ENCODE data around the gene SIGLEC1. TPM values are rescaled to one million over a fixed set of nuclear protein-coding genes. Genes with fewer than 3 reads are reported as not detected.

SIGLEC1 gene
- total RNA-seq, 2 donors from 2014 or later = 0.08 TPM; not detected in 1

DNA sequence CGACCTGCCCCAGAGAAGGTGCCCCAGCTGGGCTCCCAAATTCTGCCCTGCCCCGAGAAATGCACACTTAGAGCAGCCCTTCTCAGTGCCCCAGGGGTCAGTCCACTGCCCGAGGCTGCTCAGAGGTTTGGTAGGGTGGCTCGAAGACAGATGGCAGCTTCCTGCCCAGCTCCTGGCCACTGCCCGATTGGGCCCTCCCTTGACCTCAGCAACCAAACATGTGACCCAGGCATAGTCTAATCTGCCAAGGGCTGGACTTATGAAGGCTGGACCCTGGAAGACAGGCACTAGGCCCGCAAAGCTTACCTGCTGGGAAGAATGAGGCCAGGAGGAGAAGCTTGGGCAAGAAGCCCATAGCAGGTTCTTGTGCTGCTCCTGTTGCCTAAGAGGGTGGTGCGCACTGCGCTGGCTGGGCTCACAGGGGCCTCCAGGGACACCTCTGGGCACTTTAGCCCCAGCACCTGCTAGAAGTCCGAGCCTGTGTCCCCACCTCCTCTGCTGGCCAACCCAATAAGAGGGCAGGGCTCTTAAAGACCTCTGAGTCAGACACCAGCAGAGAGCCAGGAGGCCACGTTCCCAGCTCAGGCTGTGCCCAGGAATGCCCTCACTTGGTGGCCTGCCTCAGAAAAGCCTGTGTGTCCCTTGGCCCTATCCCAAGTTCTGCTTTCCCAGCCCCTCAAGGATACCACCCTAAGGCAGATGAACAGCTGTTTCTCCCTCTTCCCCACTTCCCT is 5.5 kb downstream of the SIGLEC1 start:
- peaks cover 11 to 12% of the 10 kb centered on the region in 2 donors for H3K27me3 Mint-ChIP-seq
- H3K9me3 Mint-ChIP-seq = no peaks in the 10 kb centered on the region
- H3K36me3 Mint-ChIP-seq = no peaks in the 10 kb centered on the region
- H3K4me1 Mint-ChIP-seq (ENCODE audit: low read depth in 2 of 2) = no peaks in the 10 kb centered on the region
- ATAC-seq = no peak
- DNase-seq (ENCODE audit: low spot score) = no peak
- no peak overlapping the region for H3K27ac Mint-ChIP-seq
- H3K4me3 Mint-ChIP-seq = no peak overlapping the region

DNA sequence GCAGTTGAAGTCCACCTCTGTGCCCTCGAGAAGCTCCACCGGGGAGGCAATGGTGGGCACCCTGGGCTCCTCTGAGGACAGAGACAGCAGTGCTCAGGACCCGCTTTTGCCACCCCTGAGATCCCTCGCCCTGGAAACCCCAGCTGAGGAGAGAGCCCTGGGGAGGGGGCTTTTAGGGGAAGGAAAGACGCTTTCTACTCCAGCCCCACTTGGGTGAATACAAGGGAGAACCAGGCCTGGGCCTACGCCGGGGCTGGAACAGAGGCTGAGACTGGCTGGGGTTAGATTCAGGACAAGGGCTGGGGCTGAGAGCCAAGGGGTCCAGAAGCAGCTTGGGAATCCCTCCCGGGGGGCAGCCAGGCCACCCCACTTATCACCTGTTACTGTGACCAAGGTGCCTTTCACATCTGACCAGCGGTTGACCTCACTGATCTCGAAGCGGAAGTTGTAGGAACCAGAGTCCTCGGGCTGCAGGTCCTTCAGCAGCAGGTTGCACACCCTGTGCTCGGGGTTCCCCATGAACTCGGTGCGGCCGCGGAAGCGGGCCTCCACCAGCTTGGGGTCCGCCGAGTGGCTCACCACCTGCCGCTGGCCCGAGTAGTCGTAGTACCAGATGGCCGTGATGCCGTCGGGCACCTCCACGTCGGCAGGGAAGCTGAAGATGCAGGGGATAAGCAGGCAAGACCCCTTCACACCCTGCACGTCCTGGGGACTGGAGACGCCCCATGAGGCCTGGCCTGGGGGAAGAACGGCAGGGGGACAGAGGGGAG is 6.2 kb downstream of the SIGLEC1 start:
- no peaks in the 10 kb centered on the region for H3K9me3 Mint-ChIP-seq
- no peaks in the 10 kb centered on the region for H3K36me3 Mint-ChIP-seq
- DNase-seq (ENCODE audit: low spot score) = no peak
- no peak overlapping the region for H3K4me3 Mint-ChIP-seq
- H3K27me3 Mint-ChIP-seq = peaks cover 5 to 7% of the 10 kb centered on the region in 2 donors
- no peak for ATAC-seq
- H3K27ac Mint-ChIP-seq = no peak overlapping the region
- H3K4me1 Mint-ChIP-seq (ENCODE audit: low read depth in 2 of 2) = no peaks in the 10 kb centered on the region

DNA sequence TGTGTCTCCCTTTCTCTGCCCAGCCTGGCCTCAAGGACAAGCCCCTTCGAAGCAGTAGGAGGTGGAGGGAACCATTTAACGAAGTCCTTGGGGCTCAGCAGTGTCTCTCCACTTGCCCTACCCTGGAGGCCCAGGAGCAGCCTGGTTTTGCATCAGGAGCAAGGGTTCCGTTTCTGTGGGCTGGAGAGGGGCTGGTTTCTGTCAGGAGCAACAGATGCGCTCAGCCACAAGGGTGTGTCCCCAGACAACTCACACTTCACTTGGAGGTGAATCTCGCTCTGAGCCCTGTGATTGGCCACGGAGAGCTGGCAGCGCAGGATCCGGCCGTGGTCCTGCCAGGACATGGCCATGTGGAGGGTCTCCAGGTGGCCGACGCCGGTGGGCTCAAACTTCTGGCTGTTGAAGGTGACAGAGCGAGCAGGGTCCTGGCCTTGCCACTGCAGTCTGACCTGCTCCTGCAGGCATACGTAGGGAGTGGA is 6.9 kb downstream of the SIGLEC1 start:
- Mint-ChIP-seq H3K4me1 (ENCODE audit: low read depth in 2 of 2) (no peaks in the 10 kb centered on the region), H3K4me3 (no peak overlapping the region), H3K9me3 (no peaks in the 10 kb centered on the region), H3K27ac (no peak overlapping the region), H3K27me3 (peaks cover 5 to 7% of the 10 kb centered on the region in 2 donors), H3K36me3 (no peaks in the 10 kb centered on the region)
- no peak for ATAC-seq
- DNase-seq (ENCODE audit: low spot score) = no peak

DNA sequence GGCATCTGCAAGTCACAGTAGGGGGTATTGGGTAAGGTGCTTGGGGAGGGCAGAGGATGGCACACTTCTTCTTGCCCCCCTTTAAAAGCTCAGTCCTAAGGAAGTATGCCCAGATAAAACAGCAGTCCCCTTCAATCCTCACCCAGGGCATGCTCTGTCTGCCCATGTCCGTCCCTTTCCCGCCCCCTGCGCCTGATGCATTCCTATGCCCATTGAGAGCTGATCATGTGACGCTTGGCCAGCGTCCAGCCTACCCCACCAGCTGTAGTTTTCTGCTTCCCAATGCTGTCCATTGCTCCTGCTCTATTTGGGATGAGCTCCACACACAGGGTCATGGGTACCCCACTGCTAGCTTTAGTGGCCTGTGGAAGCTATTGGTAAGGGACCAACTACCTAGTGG is 8.3 kb downstream of the SIGLEC1 start:
- DNase-seq (ENCODE audit: low spot score) (no peak), ATAC-seq (no peak)
- Mint-ChIP-seq H3K36me3 (no peaks in the 10 kb centered on the region), H3K4me3 (no peak overlapping the region), H3K27me3 (peaks cover 0 to 7% of the 10 kb centered on the region in 2 donors), H3K27ac (no peak overlapping the region), H3K4me1 (ENCODE audit: low read depth in 2 of 2) (no peaks in the 10 kb centered on the region), H3K9me3 (no peaks in the 10 kb centered on the region)

DNA sequence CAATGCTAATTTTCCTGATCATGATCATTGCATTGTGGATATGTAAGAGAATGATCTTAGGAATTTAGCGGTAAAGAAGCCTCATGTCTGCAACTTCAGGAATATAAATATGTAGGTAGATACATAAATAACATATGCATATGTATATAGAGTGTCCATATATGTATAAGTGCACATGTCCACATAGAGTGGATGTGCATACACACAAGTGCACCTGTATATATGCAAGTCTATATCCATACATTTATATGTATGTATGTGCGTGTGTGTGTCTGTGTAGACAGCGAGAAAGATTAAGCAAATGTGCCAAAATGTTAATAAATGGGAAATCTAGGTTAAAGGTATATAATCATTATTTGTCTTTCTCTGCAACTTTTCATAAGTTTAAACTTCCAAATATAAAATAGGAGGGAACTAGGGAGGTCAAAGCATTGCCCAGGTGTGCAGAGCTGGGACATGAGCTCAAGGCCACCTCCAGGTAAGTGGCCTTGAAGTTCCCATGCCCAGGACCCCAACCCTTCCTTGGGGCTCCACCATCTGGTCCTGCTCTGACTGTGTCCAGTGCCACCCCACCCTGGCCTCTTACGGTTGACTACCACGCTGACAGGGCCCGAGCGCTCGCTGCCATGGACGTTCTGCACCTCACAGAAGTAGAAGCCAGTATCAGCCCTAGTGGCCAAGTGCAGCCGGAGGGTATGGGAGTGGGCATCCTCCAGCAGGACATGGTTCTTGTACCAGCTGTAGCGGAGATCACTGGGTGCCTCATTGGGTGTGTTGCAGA is 9.6 kb downstream of the SIGLEC1 start:
- H3K36me3 Mint-ChIP-seq = no peaks in the 10 kb centered on the region
- no peak overlapping the region for H3K27ac Mint-ChIP-seq
- DNase-seq (ENCODE audit: low spot score) = no peak
- no peaks in the 10 kb centered on the region for H3K9me3 Mint-ChIP-seq
- ATAC-seq = no peak
- no peaks in the 10 kb centered on the region for H3K4me1 Mint-ChIP-seq (ENCODE audit: low read depth in 2 of 2)
- peaks cover 0 to 4% of the 10 kb centered on the region in 2 donors for H3K27me3 Mint-ChIP-seq
- no peak overlapping the region for H3K4me3 Mint-ChIP-seq

DNA sequence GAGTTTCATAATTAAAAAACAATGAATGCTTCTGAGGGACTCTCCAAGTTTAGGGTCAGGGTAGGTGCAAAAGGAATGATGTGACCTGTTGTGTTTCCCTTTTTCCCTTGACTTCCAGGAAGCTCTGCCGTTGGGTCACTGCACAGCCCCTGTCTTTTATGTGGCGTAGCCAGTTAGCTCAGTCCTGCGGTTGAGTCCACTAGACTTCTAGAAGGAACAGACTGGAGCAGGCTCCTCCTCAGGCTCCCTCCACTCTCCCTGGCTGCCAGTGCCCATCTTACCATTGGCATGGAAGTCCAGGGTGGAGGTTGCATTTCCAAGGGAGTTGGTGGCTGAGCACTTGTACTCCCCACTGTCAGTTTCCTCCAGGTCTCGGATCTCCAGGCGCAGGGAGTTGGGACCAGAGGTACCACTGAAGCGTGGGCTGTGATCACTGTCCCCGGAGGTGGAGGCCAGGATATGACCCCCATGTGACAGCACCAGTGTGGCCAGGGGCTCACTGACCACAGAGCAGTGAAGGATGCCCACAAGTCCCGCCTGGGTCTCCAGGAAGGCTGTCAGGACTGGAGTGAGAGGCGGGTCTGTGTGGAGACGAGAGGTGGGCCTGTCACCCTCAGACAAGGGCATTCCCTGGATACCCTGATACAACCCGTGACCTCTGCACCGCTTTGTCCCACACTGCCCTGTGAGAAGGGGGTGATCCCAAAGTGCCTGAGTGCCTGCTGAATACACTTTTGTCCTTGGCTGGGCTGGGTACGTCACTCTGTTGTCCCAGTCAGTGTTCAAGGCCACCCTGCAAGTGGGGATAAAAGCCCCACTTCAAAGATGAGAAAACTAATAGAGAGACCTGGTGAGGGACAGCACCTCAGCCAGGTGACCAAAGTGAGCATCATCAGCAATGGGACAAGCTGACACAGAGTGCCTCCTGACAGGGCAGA is 11.1 kb downstream of the SIGLEC1 start:
- no peak overlapping the region for H3K4me3 Mint-ChIP-seq
- no peak for DNase-seq (ENCODE audit: low spot score)
- no peaks in the 10 kb centered on the region for H3K4me1 Mint-ChIP-seq (ENCODE audit: low read depth in 2 of 2)
- no peak for ATAC-seq
- H3K27me3 Mint-ChIP-seq = peaks cover 0 to 2% of the 10 kb centered on the region in 2 donors
- no peaks in the 10 kb centered on the region for H3K36me3 Mint-ChIP-seq
- no peak overlapping the region for H3K27ac Mint-ChIP-seq
- no peaks in the 10 kb centered on the region for H3K9me3 Mint-ChIP-seq

DNA sequence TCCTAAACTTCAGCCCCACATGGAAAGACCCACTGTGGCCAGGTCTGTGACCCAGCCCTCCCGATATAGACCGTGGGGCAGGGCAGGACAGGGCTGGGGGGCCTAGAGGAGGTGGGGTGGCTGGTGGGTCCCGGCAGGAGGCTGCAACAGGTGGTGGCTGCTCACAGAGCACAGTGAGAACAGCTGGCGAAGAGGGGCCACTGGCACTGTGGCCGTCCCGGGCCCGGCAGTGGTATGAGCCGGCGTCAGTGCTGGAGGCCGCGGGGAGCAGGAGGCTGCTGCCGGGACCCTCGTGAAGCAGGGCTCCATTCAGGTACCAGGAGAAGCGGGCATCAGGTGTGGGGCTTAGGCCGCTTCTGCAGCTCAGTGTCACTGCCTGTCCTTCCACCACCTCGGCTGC is 13.4 kb downstream of the SIGLEC1 start:
- no peak for DNase-seq (ENCODE audit: low spot score)

DNA sequence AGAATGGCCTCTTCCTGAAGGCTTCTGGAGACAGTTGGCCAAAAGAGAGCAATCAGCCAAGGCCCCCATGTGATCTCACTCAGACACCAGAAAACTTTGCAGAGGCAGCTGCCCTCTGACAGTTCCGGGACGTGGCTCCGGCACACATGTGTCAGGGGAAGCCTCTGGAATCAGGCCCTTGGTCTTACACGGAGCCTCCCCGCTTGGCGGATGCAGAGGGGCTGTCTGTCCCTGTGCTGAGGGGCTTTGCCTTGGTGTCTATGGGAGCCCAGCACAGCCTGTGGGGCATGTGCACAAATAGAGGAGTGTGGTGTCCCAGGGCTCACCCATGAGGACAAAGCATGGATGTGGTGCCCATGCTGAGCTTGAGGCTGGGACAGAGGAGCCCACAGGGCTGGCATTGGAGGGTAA is 13.8 kb downstream of the SIGLEC1 start:
- Mint-ChIP-seq H3K27me3 (peaks cover 0 to under 1% of the 10 kb centered on the region in 2 donors), H3K27ac (no peak overlapping the region), H3K36me3 (no peaks in the 10 kb centered on the region), H3K4me1 (ENCODE audit: low read depth in 2 of 2) (no peaks in the 10 kb centered on the region), H3K4me3 (no peak overlapping the region), H3K9me3 (no peaks in the 10 kb centered on the region)
- ATAC-seq (no peak), DNase-seq (ENCODE audit: low spot score) (no peak)

More for the DNA sequence above, 13.4 kb downstream of the SIGLEC1 start:
- peaks cover 0 to 2% of the 10 kb centered on the region in 2 donors for H3K27me3 Mint-ChIP-seq
- H3K4me1 Mint-ChIP-seq (ENCODE audit: low read depth in 2 of 2) = no peaks in the 10 kb centered on the region
- no peaks in the 10 kb centered on the region for H3K36me3 Mint-ChIP-seq
- H3K27ac Mint-ChIP-seq = no peak overlapping the region
- ATAC-seq = peak in 1 of 2 donors; percentile 25
- H3K9me3 Mint-ChIP-seq = no peaks in the 10 kb centered on the region
- no peak overlapping the region for H3K4me3 Mint-ChIP-seq

DNA sequence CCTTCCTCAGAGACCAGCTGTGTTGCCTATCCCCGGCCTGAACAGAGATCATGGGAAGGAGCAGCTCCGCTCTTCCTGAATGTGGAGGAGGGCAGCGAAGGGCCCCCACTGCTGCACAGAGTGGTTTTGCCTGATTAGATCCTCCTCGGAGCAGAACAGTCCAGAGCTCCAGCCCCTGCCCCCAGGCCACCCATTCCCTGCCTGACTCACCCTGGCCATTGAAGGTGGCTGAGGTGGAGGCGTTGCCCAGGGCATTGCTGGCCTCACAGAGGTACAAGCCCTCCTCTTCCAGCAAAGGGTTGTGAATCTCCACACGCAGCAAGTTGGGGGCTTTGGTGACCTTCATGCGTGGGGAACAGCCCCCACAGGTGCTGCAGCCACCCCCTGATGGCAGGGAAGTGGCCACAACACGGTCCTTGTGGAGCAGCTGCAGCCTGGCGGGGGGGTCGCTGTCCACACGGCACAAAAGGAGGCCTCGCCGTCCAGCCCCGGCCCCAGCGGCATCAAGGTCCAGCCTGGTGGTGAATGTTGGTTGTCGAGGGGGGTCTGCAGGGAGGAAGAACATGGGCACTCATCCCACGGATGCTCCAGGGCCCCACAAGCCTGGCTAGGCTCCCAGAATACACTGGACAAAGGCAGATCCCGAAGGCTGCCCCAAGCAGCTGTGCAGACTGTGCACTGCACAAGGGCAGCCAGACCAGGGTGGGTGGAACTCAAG is 14.7 kb downstream of the SIGLEC1 start:
- ATAC-seq (peak in 1 of 2 donors; percentile 8), DNase-seq (ENCODE audit: low spot score) (no peak)
- H3K27ac Mint-ChIP-seq = no peak overlapping the region
- H3K4me3 Mint-ChIP-seq = no peak overlapping the region
- H3K4me1 Mint-ChIP-seq (ENCODE audit: low read depth in 2 of 2) = no peaks in the 10 kb centered on the region
- no peaks in the 10 kb centered on the region for H3K9me3 Mint-ChIP-seq
- H3K36me3 Mint-ChIP-seq = no peaks in the 10 kb centered on the region
- no peaks in the 10 kb centered on the region for H3K27me3 Mint-ChIP-seq

DNA sequence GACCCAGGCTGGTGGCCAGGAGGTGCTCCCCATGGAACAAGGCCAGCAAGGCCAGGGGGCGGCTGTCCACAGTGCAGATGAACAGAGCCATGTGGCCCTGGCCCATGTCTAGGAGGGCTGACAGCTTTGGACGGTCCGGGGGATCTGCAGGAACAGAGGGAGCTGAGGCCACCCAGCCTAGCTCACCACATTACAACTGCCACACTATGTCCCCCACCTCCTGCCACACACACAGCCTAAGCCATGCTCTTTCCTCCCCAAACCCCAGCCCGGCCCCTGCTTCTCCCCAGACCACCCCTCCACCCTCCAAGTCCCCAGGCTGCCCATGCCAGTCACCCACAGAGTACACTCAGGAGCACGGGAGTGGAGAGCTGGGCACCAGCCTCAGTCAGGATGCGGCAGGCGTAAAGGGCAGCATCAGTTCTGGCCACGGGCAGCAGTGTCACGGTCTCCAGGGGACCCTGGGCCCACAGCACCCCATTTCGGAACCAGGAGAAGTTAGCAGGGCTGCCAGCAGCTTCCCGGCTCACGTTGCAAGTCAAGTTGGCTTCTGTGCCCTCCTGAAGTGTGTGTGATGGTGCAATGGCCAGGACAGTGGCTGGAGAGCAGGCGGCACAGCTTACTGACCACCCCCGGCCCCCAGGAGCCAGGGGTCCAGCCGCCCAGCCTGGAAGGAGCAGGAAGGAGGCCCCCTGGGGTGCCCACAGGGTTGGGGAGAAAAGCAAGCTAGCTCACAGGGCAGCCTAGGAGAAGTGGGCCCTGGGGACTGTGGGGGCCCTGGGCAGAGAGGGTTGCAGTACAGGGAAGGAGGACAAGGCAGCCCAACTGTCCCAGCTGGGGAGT is 15.4 kb downstream of the SIGLEC1 start:
- H3K27ac Mint-ChIP-seq = no peak overlapping the region
- no peaks in the 10 kb centered on the region for H3K9me3 Mint-ChIP-seq
- ATAC-seq = no peak
- no peaks in the 10 kb centered on the region for H3K27me3 Mint-ChIP-seq
- DNase-seq (ENCODE audit: low spot score) = no peak
- H3K4me1 Mint-ChIP-seq (ENCODE audit: low read depth in 2 of 2) = no peaks in the 10 kb centered on the region
- no peak overlapping the region for H3K4me3 Mint-ChIP-seq
- no peaks in the 10 kb centered on the region for H3K36me3 Mint-ChIP-seq

DNA sequence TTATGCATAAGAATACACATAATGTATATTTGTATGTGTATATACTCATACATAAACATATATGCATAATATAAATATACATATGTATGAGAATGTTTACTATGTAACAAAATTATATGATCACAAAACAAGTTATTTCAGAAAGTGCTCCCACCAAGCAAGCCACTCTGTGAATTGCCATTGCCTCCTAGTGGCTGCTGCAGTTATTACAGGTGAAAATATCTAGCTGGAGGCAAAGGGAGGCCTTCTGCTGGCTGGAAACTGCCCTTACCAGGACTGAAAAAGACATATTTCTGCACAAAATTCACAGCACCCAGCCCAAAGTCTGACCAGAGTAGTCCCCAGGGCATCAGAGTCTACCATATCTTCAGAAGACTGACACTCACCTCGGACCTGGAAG is 16.2 kb downstream of the SIGLEC1 start:
- H3K4me1 Mint-ChIP-seq (ENCODE audit: low read depth in 2 of 2) = no peaks in the 10 kb centered on the region

DNA sequence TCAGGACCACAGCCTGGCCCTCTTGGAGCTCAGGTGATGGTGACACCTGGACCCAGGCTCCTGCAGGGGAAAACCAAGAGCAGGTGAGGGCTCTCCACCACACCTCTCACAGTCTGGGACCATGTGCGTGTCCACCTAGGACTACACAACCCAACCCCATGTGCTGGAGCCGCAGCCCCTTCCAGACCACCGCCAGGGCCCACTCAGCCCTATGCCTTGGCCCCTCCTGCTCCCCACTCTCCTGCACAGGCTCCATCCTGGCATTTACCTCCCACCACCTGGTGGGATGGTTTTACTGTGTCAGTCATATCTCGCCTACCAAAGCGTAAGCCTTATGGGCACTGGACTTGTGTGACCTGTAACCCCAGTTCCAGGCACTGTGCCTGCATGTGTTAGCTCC is 17.5 kb downstream of the SIGLEC1 start:
- no peak overlapping the region for H3K4me3 Mint-ChIP-seq
- ATAC-seq (no peak), DNase-seq (ENCODE audit: low spot score) (no peak)
- no peaks in the 10 kb centered on the region for H3K9me3 Mint-ChIP-seq
- H3K4me1 Mint-ChIP-seq (ENCODE audit: low read depth in 2 of 2) = no peaks in the 10 kb centered on the region
- no peak overlapping the region for H3K27ac Mint-ChIP-seq
- H3K27me3 Mint-ChIP-seq = no peaks in the 10 kb centered on the region
- H3K36me3 Mint-ChIP-seq = no peaks in the 10 kb centered on the region

More for the DNA sequence above, 16.2 kb downstream of the SIGLEC1 start:
- no peaks in the 10 kb centered on the region for H3K9me3 Mint-ChIP-seq
- ATAC-seq (no peak), DNase-seq (ENCODE audit: low spot score) (no peak)
- no peak overlapping the region for H3K4me3 Mint-ChIP-seq
- H3K36me3 Mint-ChIP-seq = no peaks in the 10 kb centered on the region
- H3K27me3 Mint-ChIP-seq = no peaks in the 10 kb centered on the region
- H3K27ac Mint-ChIP-seq = no peak overlapping the region
